ENCODE data around the gene PPP3CA. TPM values are rescaled to one million over a fixed set of nuclear protein-coding genes. Genes with fewer than 3 reads are reported as not detected.

PPP3CA gene
- total and polyA plus RNA-seq, 7 experiments from 2014 or later = 2.9 to 30.9 (median 16.9) TPM

DNA sequence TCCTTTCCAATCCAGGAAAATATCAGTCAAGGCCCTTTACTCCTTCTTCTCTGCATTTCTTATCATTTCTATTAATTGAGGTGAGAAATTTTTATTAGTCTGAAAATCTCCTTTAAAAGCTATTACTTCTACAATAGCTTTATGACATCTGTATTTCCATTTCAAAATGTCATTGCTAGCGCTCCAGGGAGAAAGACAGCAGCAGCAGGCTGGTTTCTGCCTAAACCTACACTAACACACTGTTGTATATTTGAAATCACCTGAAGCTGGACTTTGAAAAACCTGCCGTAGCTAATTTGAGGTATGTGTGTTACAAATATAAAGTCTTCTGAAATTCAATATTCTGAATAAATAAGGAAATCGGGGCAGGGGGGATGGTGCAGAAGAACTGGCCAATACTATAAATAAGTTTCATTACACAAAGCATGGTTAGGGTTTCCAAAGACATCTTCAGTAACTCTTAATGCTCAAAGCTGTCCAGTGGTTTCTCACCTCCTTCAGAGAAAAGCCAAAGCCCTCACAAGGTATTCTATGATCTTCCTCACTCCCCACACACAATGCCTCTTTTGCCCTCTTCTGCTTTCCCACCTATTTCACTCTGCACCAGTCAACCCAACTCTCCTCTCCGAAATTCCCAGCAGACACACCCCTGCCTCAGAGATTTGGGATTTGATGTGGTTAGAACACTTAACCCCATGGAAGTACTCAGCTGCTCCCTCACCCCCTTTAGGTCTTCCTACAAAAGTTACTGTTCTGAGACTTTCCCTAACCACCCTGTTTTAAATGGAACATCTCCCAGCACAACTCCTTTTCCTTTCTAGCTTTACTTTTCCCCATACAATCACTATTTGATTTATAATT is 122.7 kb downstream of the PPP3CA start:
- DNase-seq = no peak
- no peaks in the 10 kb centered on the region for H3K36me3 ChIP-seq (ENCODE audit: control insufficient read depth in 2 of 3, insufficient read depth in 3 of 3, low read length in 3 of 3)
- no peak for ATAC-seq
- H3K9me3 Mint-ChIP-seq = peaks cover 0 to 5% (median 0%) of the 10 kb centered on the region in 11 donors
- H3K36me3 Mint-ChIP-seq = peaks cover 0 to 3% (median 1%) of the 10 kb centered on the region in 5 donors
- ChIA-PET POLR2A (interaction anchor here (0.6 kb wide), 1 partner anchor 419 kb away, joined by 3 read pairs; no protein-coding TSS in a partner anchor), CTCF (interaction anchor here (0.7 kb wide), 1 partner anchor 587 kb away, joined by 4 read pairs; no protein-coding TSS in a partner anchor)
- H3K4me3 ChIP-seq (ENCODE audit: low read length) = no peak overlapping the region
- H3K27ac Mint-ChIP-seq = no peak overlapping the region
- no peak overlapping the region for H3K27ac ChIP-seq (ENCODE audit: low read depth, low read length)
- no peaks in the 10 kb centered on the region for H3K27me3 ChIP-seq (ENCODE audit: control insufficient read depth in 2 of 2, insufficient read depth in 2 of 2, low read length in 2 of 2)
- intact Hi-C loops (cut with micrococcal nuclease) = no loop called here
- H3K9me3 ChIP-seq (ENCODE audit: control insufficient read depth in 2 of 3, low read length in 3 of 3) = no peaks in the 10 kb centered on the region
- H3K4me3 Mint-ChIP-seq = no peak overlapping the region
- no peaks in the 10 kb centered on the region for H3K4me1 ChIP-seq (ENCODE audit: control insufficient read depth in 2 of 2, insufficient read depth in 2 of 2, low read length in 2 of 2)
- peaks cover 0 to 14% (median 0%) of the 10 kb centered on the region in 5 donors for H3K27me3 Mint-ChIP-seq
- peaks cover 2 to 48% (median 21%) of the 10 kb centered on the region in 7 donors for H3K4me1 Mint-ChIP-seq

DNA sequence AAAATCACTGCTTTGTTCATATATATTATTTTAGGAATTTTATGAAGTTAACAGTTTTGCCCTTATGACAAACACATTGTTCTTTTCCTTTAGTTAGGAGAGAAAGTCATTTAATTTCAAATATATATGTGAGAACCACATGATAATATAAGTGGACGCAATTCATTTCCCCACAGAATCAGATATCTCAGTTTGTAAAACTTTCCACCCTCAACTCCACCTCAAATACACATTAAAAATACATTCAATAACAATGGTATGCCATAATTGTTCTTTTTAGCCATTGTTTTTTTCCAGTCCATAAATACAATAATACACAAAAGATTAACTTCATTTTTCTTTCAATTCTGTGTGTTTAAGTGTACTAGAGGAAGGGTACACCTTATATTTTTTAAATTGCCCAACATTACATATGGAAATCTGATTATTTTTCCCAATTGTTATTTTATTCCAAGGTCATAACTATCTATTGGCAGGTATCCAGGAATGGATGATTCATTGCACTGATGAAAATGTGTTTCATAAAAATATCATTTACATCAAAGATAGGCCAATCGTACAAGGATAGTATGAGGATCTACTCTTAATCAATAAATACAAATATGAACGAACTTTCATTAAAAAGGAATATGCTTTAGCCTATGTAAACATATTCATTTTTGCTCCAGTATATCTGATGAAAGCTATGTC is 125.0 kb downstream of the PPP3CA start:
- Mint-ChIP-seq H3K4me1 (peaks cover 2 to 57% (median 23%) of the 10 kb centered on the region in 7 donors), H3K27ac (no peak overlapping the region), H3K4me3 (peak overlapping the region in 1 of 10 donors; percentile 15), H3K9me3 (no peaks in the 10 kb centered on the region), H3K27me3 (peaks cover 0 to 19% (median 0%) of the 10 kb centered on the region in 5 donors), H3K36me3 (peaks cover 0 to 3% (median 0%) of the 10 kb centered on the region in 5 donors)
- intact Hi-C loops (cut with micrococcal nuclease) = no loop called here
- ATAC-seq = no peak
- ChIA-PET CTCF (no interaction called here), POLR2A (no interaction called here)
- Histone ChIP-seq H3K27ac (ENCODE audit: low read depth, low read length) (no peak overlapping the region), H3K9me3 (ENCODE audit: control insufficient read depth in 2 of 3, low read length in 3 of 3) (no peaks in the 10 kb centered on the region), H3K27me3 (ENCODE audit: control insufficient read depth in 2 of 2, insufficient read depth in 2 of 2, low read length in 2 of 2) (no peaks in the 10 kb centered on the region), H3K4me3 (ENCODE audit: low read length) (no peak overlapping the region), H3K36me3 (ENCODE audit: control insufficient read depth in 2 of 3, insufficient read depth in 3 of 3, low read length in 3 of 3) (no peaks in the 10 kb centered on the region), H3K4me1 (ENCODE audit: control insufficient read depth in 2 of 2, insufficient read depth in 2 of 2, low read length in 2 of 2) (no peaks in the 10 kb centered on the region)
- no peak for DNase-seq

DNA sequence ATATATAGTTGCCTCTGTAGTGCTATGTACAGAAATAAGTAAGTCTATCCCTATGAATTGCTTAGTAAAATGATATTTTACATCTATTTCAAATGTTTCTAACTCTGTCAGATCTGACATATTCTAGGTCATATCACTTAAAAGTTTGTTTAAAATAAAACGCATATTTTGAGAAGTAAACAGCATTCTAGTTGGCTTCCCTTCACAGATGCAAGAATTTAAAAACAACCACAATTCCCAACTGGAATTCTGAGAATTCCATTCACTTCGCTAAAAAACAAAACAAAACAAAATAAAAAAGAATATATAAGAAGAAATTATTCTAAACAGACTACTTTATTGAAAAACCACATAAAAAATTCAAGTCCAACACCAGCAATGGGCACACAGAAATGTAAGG is 126.0 kb downstream of the PPP3CA start:
- peaks cover 0 to 3% (median 0%) of the 10 kb centered on the region in 5 donors for H3K36me3 Mint-ChIP-seq
- peaks cover 0 to 19% (median 0%) of the 10 kb centered on the region in 5 donors for H3K27me3 Mint-ChIP-seq
- peaks cover 2 to 49% (median 23%) of the 10 kb centered on the region in 7 donors for H3K4me1 Mint-ChIP-seq
- Histone ChIP-seq H3K27ac (ENCODE audit: low read depth, low read length) (no peak overlapping the region), H3K27me3 (ENCODE audit: control insufficient read depth in 2 of 2, insufficient read depth in 2 of 2, low read length in 2 of 2) (no peaks in the 10 kb centered on the region), H3K9me3 (ENCODE audit: control insufficient read depth in 2 of 3, low read length in 3 of 3) (no peaks in the 10 kb centered on the region), H3K36me3 (ENCODE audit: control insufficient read depth in 2 of 3, insufficient read depth in 3 of 3, low read length in 3 of 3) (no peaks in the 10 kb centered on the region), H3K4me3 (ENCODE audit: low read length) (no peak overlapping the region), H3K4me1 (ENCODE audit: control insufficient read depth in 2 of 2, insufficient read depth in 2 of 2, low read length in 2 of 2) (no peaks in the 10 kb centered on the region)
- no peak overlapping the region for H3K27ac Mint-ChIP-seq
- ATAC-seq = no peak
- intact Hi-C loops (cut with micrococcal nuclease) = no loop called here
- DNase-seq = no peak
- no peaks in the 10 kb centered on the region for H3K9me3 Mint-ChIP-seq
- ChIA-PET POLR2A (no interaction called here), CTCF (no interaction called here)
- no peak overlapping the region for H3K4me3 Mint-ChIP-seq

DNA sequence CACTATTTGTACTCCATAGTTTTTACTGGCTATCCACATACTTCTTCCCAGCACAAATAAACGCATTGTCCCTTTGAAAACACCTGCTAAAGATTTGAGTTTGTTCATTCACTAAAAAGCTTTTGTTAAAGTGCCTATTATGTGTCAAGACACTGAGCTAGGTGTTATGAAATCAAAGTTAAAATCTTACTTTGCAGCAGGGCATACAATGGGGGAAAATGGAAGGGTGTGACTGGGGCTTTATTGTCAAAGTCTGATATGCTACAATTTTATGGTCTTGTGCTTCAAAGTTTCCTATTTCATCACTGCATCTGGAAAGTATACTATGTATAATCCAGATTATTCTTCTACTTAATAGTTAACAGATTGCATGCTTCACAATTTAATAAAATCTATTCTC is 128.4 kb downstream of the PPP3CA start:
- ATAC-seq (no peak), DNase-seq (no peak)
- no peak overlapping the region for H3K27ac Mint-ChIP-seq
- Histone ChIP-seq H3K9me3 (ENCODE audit: control insufficient read depth in 2 of 3, low read length in 3 of 3) (no peaks in the 10 kb centered on the region), H3K27me3 (ENCODE audit: control insufficient read depth in 2 of 2, insufficient read depth in 2 of 2, low read length in 2 of 2) (no peaks in the 10 kb centered on the region), H3K36me3 (ENCODE audit: control insufficient read depth in 2 of 3, insufficient read depth in 3 of 3, low read length in 3 of 3) (no peaks in the 10 kb centered on the region), H3K4me1 (ENCODE audit: control insufficient read depth in 2 of 2, insufficient read depth in 2 of 2, low read length in 2 of 2) (no peaks in the 10 kb centered on the region), H3K27ac (ENCODE audit: low read depth, low read length) (no peak overlapping the region), H3K4me3 (ENCODE audit: low read length) (no peak overlapping the region)
- peaks cover 0 to 3% (median 0%) of the 10 kb centered on the region in 5 donors for H3K36me3 Mint-ChIP-seq
- no peak overlapping the region for H3K4me3 Mint-ChIP-seq
- peaks cover 0 to 14% (median 0%) of the 10 kb centered on the region in 5 donors for H3K27me3 Mint-ChIP-seq
- H3K4me1 Mint-ChIP-seq = peaks cover 4 to 39% (median 20%) of the 10 kb centered on the region in 7 donors
- H3K9me3 Mint-ChIP-seq = no peaks in the 10 kb centered on the region
- intact Hi-C loops (cut with micrococcal nuclease) = no loop called here
- ChIA-PET CTCF (interaction anchor here (0.6 kb wide), 1 partner anchor 1658 kb away, joined by 6 read pairs; no protein-coding TSS in a partner anchor), POLR2A (no interaction called here)

DNA sequence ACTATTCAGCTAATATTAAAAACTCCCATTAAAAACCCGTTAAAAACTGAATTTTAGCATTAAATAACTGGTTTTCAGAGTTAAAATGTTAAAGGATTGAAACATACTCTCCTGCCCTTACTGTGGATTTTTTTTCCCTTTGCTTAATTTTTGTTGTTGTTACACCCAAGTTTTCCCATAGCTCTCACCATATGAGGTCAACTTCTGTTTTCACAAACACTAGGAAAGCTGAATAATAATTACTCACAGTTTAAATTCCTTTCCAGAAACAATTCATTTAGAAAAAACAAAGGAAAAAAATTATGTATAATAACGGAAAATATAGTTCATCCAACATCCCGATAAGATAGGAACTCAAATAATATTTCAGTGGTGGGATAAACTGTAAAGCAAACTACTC is 129.0 kb downstream of the PPP3CA start:
- no peak overlapping the region for H3K27ac Mint-ChIP-seq
- no peaks in the 10 kb centered on the region for H3K9me3 ChIP-seq (ENCODE audit: control insufficient read depth in 2 of 3, low read length in 3 of 3)
- peaks cover 0 to 3% (median 0%) of the 10 kb centered on the region in 5 donors for H3K36me3 Mint-ChIP-seq
- H3K27ac ChIP-seq (ENCODE audit: low read depth, low read length) = no peak overlapping the region
- POLR2A ChIA-PET = no interaction called here
- no peak overlapping the region for H3K4me3 Mint-ChIP-seq
- H3K9me3 Mint-ChIP-seq = no peaks in the 10 kb centered on the region
- intact Hi-C loops (cut with micrococcal nuclease) = no loop called here
- H3K4me1 Mint-ChIP-seq = peaks cover 4 to 33% (median 16%) of the 10 kb centered on the region in 7 donors
- no peaks in the 10 kb centered on the region for H3K36me3 ChIP-seq (ENCODE audit: control insufficient read depth in 2 of 3, insufficient read depth in 3 of 3, low read length in 3 of 3)
- H3K27me3 Mint-ChIP-seq = peaks cover 0 to 14% (median 0%) of the 10 kb centered on the region in 5 donors
- DNase-seq = no peak
- no peak overlapping the region for H3K4me3 ChIP-seq (ENCODE audit: low read length)
- CTCF ChIA-PET = no interaction called here
- ATAC-seq = no peak
- no peaks in the 10 kb centered on the region for H3K4me1 ChIP-seq (ENCODE audit: control insufficient read depth in 2 of 2, insufficient read depth in 2 of 2, low read length in 2 of 2)
- no peaks in the 10 kb centered on the region for H3K27me3 ChIP-seq (ENCODE audit: control insufficient read depth in 2 of 2, insufficient read depth in 2 of 2, low read length in 2 of 2)

DNA sequence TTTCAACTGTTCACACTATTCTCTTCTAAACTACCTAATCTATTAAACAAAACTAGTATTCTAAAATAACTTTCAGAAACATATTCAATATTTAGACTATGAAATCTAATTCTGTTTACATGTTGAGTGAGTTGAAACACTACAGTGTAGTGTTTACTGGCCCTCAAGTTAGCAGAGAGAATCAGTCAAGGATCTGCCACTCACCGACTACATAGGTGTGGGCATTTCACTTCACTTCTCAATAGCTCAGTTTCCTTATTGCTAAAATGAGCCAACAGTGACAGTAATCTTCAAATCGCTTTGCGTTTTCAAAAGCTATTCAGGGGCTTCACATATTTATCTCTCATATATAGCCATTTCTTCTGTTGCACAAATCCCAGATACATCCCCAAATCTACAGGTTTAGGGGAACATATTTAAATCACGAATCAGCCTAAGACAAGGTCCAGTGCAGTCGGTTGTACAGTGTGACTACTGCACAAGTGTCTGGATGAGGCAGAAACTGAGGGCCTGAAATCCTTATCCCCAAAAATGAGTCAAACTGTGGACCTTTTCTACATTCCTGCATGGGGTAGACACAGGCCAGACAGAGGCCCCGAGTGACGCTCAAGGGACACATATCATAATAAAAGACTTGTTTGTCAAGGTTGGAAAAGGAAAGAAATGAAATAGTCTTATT is 129.8 kb downstream of the PPP3CA start:
- Mint-ChIP-seq H3K27ac (no peak overlapping the region), H3K4me3 (no peak overlapping the region), H3K27me3 (peaks cover 0 to 12% (median 0%) of the 10 kb centered on the region in 5 donors), H3K36me3 (peaks cover 0 to 3% (median 0%) of the 10 kb centered on the region in 5 donors), H3K4me1 (peaks cover 4 to 25% (median 12%) of the 10 kb centered on the region in 7 donors), H3K9me3 (no peaks in the 10 kb centered on the region)
- Histone ChIP-seq H3K4me3 (ENCODE audit: low read length) (no peak overlapping the region), H3K36me3 (ENCODE audit: control insufficient read depth in 2 of 3, insufficient read depth in 3 of 3, low read length in 3 of 3) (no peaks in the 10 kb centered on the region), H3K9me3 (ENCODE audit: control insufficient read depth in 2 of 3, low read length in 3 of 3) (no peaks in the 10 kb centered on the region), H3K27ac (ENCODE audit: low read depth, low read length) (no peak overlapping the region), H3K4me1 (ENCODE audit: control insufficient read depth in 2 of 2, insufficient read depth in 2 of 2, low read length in 2 of 2) (no peaks in the 10 kb centered on the region), H3K27me3 (ENCODE audit: control insufficient read depth in 2 of 2, insufficient read depth in 2 of 2, low read length in 2 of 2) (no peaks in the 10 kb centered on the region)
- intact Hi-C loops (cut with micrococcal nuclease) = no loop called here
- no peak for DNase-seq
- POLR2A ChIA-PET = no interaction called here
- CTCF ChIA-PET = no interaction called here
- no peak for ATAC-seq

Data from naive thymus-derived CD4-positive, alpha-beta T cell (primary cell).